PFSK-1 (cell line): ENCODE measurements around the gene ACOX3.

Experiments used
- POLR2AphosphoS5 ChIP-seq: IDR thresholded peaks from 2 replicates; pipeline ENCODE4 v1.6.1; 2012; ENCODE audit warnings: low read depth, mild to moderate bottlenecking, control low read depth, low read length, moderate library complexity
- TF ChIP-seq, protein P1 (sequence below), 2 experiments: IDR thresholded peaks; 2 replicates each; pipeline versions ENCODE4 v1.6.1 to v1.8.0; 2011 to 2012; ENCODE audit warnings: low read depth in 2 of 2, low read length in 2 of 2, control low read depth in 1 of 2, inconsistent platforms in 1 of 2, mild to moderate bottlenecking in 1 of 2, moderate library complexity in 1 of 2; ENCODE audit not compliant: insufficient read depth in 1 of 2

DNA sequence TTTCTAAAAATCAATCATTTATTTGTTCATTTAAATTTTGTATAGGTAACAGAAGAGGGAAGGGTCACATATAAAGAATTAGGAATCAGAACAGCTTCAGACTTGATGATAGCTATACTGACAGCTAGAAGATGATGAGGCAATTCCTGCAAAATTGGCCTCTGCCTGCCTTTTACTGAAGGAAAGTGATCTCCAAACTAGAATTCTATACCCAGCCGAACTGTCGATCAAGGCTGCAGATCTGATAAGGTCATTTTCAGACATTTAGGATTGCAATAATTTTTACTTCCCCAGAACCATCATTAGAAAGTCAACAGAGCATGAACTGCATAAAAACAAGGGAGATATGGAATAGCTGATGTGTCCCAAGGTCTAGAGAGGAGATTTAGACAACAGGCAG, 104.7 kb downstream of the ACOX3 start:
- no peak for TF ChIP-seq POLR2AphosphoS5
- TF ChIP-seq, protein P1, sequence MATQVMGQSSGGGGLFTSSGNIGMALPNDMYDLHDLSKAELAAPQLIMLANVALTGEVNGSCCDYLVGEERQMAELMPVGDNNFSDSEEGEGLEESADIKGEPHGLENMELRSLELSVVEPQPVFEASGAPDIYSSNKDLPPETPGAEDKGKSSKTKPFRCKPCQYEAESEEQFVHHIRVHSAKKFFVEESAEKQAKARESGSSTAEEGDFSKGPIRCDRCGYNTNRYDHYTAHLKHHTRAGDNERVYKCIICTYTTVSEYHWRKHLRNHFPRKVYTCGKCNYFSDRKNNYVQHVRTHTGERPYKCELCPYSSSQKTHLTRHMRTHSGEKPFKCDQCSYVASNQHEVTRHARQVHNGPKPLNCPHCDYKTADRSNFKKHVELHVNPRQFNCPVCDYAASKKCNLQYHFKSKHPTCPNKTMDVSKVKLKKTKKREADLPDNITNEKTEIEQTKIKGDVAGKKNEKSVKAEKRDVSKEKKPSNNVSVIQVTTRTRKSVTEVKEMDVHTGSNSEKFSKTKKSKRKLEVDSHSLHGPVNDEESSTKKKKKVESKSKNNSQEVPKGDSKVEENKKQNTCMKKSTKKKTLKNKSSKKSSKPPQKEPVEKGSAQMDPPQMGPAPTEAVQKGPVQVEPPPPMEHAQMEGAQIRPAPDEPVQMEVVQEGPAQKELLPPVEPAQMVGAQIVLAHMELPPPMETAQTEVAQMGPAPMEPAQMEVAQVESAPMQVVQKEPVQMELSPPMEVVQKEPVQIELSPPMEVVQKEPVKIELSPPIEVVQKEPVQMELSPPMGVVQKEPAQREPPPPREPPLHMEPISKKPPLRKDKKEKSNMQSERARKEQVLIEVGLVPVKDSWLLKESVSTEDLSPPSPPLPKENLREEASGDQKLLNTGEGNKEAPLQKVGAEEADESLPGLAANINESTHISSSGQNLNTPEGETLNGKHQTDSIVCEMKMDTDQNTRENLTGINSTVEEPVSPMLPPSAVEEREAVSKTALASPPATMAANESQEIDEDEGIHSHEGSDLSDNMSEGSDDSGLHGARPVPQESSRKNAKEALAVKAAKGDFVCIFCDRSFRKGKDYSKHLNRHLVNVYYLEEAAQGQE (IDR thresholded peaks at IDR 0.05; ENCODE audit: insufficient read depth in 1 of 2, low read depth in 2 of 2, low read length in 2 of 2), result no peak
